BLaER1 (cell line): ENCODE results near the gene KLHL25.

Experiments used
- H3K27ac ChIP-seq: shearing (Covaris generic); formaldehyde crosslinking; 2 replicates; pipeline ENCODE4 v1.8.1; 2022
- H3K27me3 ChIP-seq: shearing (Covaris generic); formaldehyde crosslinking; 2 replicates; pipeline ENCODE4 v1.8.1; 2022
- H3K36me3 ChIP-seq: shearing (Covaris generic); formaldehyde crosslinking; 2 replicates; pipeline ENCODE4 v1.8.1; 2022
- H3K4me1 ChIP-seq: shearing (Covaris generic); formaldehyde crosslinking; 2 replicates; pipeline ENCODE4 v1.8.1; 2022
- H3K4me2 ChIP-seq: shearing (Covaris generic); formaldehyde crosslinking; 2 replicates; pipeline ENCODE4 v1.8.1; 2022
- H3K4me3 ChIP-seq: shearing (Covaris generic); formaldehyde crosslinking; 2 replicates; pipeline ENCODE4 v1.8.1; 2022
- H3K9ac ChIP-seq: shearing (Covaris generic); formaldehyde crosslinking; 2 replicates; pipeline ENCODE4 v1.8.1; 2022
- H3K9me3 ChIP-seq: shearing (Covaris generic); formaldehyde crosslinking; 2 replicates; pipeline ENCODE4 v1.8.1; 2022
- H4K20me1 ChIP-seq: shearing (Covaris generic); formaldehyde crosslinking; 2 replicates; pipeline ENCODE4 v1.8.1; 2022
- Cebpa-rat ChIP-seq: shearing (Covaris generic); IDR thresholded peaks from 2 replicates; pipeline ENCODE4 v1.8.1; 2022

KLHL25 gene

GRCh38 chr15:85725564-85725963 lies 69.2 kb downstream of the KLHL25 start:
- peaks cover 98% of the 10 kb centered on the region for H3K36me3 ChIP-seq
- H4K20me1 ChIP-seq = no peaks in the 10 kb centered on the region; the same call in 1 of the 2 replicates
- TF ChIP-seq Cebpa-rat = no peak
- H3K4me3 ChIP-seq = no peak overlapping the region
- no peak overlapping the region for H3K9ac ChIP-seq
- no peaks in the 10 kb centered on the region for H3K27me3 ChIP-seq
- no peak overlapping the region for H3K27ac ChIP-seq
- H3K9me3 ChIP-seq = no peaks in the 10 kb centered on the region
- no peaks in the 10 kb centered on the region for H3K4me1 ChIP-seq
- H3K4me2 ChIP-seq = no peak overlapping the region

DNA sequence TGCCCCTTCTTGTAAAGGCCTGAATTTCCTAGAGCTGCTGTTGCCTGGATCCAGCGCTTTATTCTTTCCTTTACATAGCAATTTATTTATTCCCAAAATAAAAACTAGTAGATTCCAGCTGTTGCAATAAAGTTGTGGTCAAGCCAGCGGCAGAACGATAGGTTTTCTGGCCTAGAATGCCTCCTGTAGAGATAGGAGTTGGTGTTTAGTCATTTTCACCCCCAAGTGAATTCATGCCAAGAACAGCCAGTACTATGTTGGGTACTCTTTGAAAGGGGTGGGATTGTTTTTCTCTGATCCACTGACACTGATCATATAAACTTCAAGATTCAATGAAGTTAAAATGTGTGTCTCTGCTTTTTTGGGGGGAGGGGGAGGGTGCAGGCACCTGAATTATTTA lies 69.7 kb downstream of the KLHL25 start:
- Histone ChIP-seq H3K4me3 (no peak overlapping the region), H3K9me3 (no peaks in the 10 kb centered on the region), H3K4me2 (no peak overlapping the region), H4K20me1 (no peaks in the 10 kb centered on the region; the same call in 1 of the 2 replicates), H3K9ac (no peak overlapping the region), H3K4me1 (no peaks in the 10 kb centered on the region), H3K36me3 (peaks cover 99% of the 10 kb centered on the region), H3K27ac (no peak overlapping the region), H3K27me3 (no peaks in the 10 kb centered on the region)
- TF ChIP-seq Cebpa-rat = no peak

- no peak overlapping the region for H3K27ac ChIP-seq
- H3K9me3 ChIP-seq = no peaks in the 10 kb centered on the region
- TF ChIP-seq Cebpa-rat = no peak
- H3K9ac ChIP-seq = no peak overlapping the region
- no peak overlapping the region for H3K4me2 ChIP-seq
- peaks cover 99% of the 10 kb centered on the region for H3K36me3 ChIP-seq
- H3K4me1 ChIP-seq = no peaks in the 10 kb centered on the region
- no peaks in the 10 kb centered on the region for H3K27me3 ChIP-seq
- no peak overlapping the region for H3K4me3 ChIP-seq
- no peaks in the 10 kb centered on the region for H4K20me1 ChIP-seq
Observed at GRCh38 chr15:85723960-85724945, 70.5 kb downstream of the KLHL25 start.

DNA sequence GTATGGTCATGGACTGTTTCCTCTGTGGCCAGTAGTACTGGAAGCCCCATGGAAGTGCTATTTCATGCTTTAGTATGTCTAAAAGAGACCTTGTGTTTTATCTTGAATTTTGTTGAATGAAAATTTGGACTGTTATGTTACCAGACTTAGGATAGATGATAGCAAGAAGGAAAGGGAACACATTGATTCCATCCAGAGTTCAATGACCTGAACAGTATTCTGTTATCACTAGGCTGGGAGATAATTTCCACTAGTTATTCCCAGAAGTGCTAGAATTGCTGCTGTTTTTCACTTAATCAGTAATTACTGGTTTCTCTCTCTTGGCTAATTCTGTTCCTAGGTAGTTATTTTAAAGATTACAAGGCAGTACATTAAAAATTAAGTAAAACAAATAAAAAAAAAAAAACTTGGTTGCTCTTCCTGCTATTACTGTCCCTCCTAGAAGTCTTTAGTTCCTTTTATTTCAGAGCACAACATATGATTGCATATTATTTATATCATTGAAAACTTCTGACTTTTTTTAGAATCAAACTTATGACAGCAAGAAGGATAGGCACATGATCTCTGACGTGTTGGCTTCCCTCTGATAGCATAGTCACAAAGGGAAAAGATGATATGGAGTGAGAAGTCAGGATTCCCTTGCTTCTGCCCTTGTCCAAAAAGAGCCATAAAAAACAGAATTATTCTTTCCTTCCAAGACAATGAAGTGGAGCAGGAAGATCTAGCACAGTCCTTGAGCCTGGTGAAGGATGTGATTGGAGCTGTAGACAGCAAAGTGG lies 72.2 kb downstream of the KLHL25 start:
- Histone ChIP-seq H4K20me1 (no peaks in the 10 kb centered on the region), H3K9me3 (no peaks in the 10 kb centered on the region), H3K36me3 (peaks cover 100% of the 10 kb centered on the region), H3K4me3 (no peak overlapping the region), H3K4me1 (no peaks in the 10 kb centered on the region), H3K27me3 (no peaks in the 10 kb centered on the region), H3K27ac (no peak overlapping the region), H3K4me2 (no peak overlapping the region), H3K9ac (no peak overlapping the region)
- no peak for TF ChIP-seq Cebpa-rat

GRCh38 chr15:85718981-85719380 lies 75.7 kb downstream of the KLHL25 start:
- H3K9ac ChIP-seq = no peak overlapping the region
- H3K27me3 ChIP-seq = no peaks in the 10 kb centered on the region
- no peak overlapping the region for H3K4me2 ChIP-seq
- no peaks in the 10 kb centered on the region for H4K20me1 ChIP-seq
- no peaks in the 10 kb centered on the region for H3K4me1 ChIP-seq
- H3K4me3 ChIP-seq = no peak overlapping the region
- H3K9me3 ChIP-seq = no peaks in the 10 kb centered on the region
- no peak overlapping the region for H3K27ac ChIP-seq
- peaks cover 99% of the 10 kb centered on the region for H3K36me3 ChIP-seq
- no peak for TF ChIP-seq Cebpa-rat

- H3K9me3 ChIP-seq = no peaks in the 10 kb centered on the region
- no peak overlapping the region for H3K4me2 ChIP-seq
Observed at GRCh38 chr15:85718271-85718971, 76.3 kb downstream of the KLHL25 start.

DNA sequence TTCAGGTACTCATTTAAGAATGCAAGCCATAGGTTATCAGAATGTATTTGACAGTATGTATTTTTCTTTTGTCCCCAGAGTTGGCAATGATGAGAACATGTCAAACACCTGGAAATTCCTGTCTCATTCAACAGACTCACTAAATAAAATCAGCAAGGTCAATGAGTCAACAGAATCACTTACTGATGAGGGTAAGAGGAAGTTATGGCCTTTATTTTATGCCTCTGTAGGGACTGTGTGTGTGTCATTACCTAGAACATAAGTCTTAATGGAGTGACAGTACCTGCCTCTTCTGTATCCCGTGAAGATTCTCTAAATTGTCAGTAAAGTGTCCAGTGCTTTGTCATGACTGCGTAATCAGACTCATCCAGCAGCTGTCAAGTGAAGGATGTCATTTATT lies 77.5 kb downstream of the KLHL25 start:
- H3K36me3 ChIP-seq = peaks cover 96% of the 10 kb centered on the region
- no peak overlapping the region for H3K4me2 ChIP-seq
- no peaks in the 10 kb centered on the region for H3K9me3 ChIP-seq
- H3K27ac ChIP-seq = no peak overlapping the region
- H3K27me3 ChIP-seq = no peaks in the 10 kb centered on the region
- H3K9ac ChIP-seq = no peak overlapping the region
- H3K4me1 ChIP-seq = no peaks in the 10 kb centered on the region
- no peak for TF ChIP-seq Cebpa-rat
- no peaks in the 10 kb centered on the region for H4K20me1 ChIP-seq
- no peak overlapping the region for H3K4me3 ChIP-seq

More at GRCh38 chr15:85718271-85718971, 76.3 kb downstream of the KLHL25 start:
- Histone ChIP-seq H3K36me3 (peaks cover 97% of the 10 kb centered on the region), H3K27ac (no peak overlapping the region), H3K9ac (no peak overlapping the region), H4K20me1 (no peaks in the 10 kb centered on the region), H3K27me3 (no peaks in the 10 kb centered on the region), H3K4me1 (no peaks in the 10 kb centered on the region), H3K4me3 (no peak overlapping the region)
- no peak for TF ChIP-seq Cebpa-rat

DNA sequence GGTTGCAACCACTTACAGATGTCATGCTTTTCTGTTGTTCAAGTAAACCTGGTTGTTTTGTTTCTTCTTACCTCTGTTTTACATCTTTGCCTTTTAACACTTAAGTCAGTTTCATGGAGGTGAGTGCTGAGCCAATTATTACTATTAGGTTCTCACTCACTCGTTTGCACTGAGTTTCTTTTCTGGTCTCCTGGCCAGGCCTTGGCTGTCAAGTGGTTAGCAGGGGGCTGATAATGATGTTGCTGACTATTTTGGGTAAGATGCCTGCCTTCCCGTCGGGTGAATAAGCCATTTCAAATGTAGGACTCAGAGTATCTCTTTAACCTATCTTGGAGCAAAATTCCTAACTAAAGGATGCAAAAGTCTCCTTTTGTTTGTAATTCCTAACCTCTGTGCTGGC lies 78.5 kb downstream of the KLHL25 start:
- TF ChIP-seq Cebpa-rat = no peak
- no peak overlapping the region for H3K4me3 ChIP-seq
- H3K4me1 ChIP-seq = no peaks in the 10 kb centered on the region
- H3K27me3 ChIP-seq = no peaks in the 10 kb centered on the region
- H3K36me3 ChIP-seq = peaks cover 95% of the 10 kb centered on the region
- H4K20me1 ChIP-seq = no peaks in the 10 kb centered on the region
- no peaks in the 10 kb centered on the region for H3K9me3 ChIP-seq
- no peak overlapping the region for H3K9ac ChIP-seq
- H3K27ac ChIP-seq = no peak overlapping the region
- H3K4me2 ChIP-seq = no peak overlapping the region

- H3K36me3 ChIP-seq = peaks cover 63% of the 10 kb centered on the region
Observed at GRCh38 chr15:85711580-85712192, 83.0 kb downstream of the KLHL25 start.

More at GRCh38 chr15:85711580-85712192, 83.0 kb downstream of the KLHL25 start:
- H3K4me2 ChIP-seq = no peak overlapping the region
- no peaks in the 10 kb centered on the region for H3K9me3 ChIP-seq
- no peaks in the 10 kb centered on the region for H3K27me3 ChIP-seq
- no peak overlapping the region for H3K4me3 ChIP-seq
- no peaks in the 10 kb centered on the region for H4K20me1 ChIP-seq
- no peak overlapping the region for H3K27ac ChIP-seq
- H3K4me1 ChIP-seq = peaks cover 21% of the 10 kb centered on the region
- TF ChIP-seq Cebpa-rat = no peak
- no peak overlapping the region for H3K9ac ChIP-seq
